ENCODE measurements around the gene BRD4.

DNA sequence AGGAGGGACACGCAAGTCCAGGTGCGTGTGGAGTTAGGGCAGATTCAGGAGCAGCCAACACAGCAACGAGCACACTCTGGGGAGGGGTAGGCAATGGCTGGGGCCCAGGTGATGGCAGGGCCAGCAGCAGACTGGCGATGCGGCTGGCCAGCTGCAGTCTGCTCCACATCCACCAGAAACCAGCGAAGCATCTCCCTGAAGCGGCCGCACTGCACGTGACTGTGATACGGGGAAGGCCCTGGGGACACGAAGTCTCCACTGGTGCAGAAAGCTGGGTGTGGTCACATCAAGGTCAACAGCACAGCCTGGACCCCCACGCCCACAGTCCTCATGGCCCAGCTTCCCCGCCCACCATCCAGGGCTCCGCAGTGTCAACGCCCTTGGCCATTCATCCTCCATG lies 78.8 kb downstream of the BRD4 start:
- TF ChIP-seq EZH2 (IDR thresholded peaks at IDR 0.05) (no peak), POLR2AphosphoS5 (IDR thresholded peaks at IDR 0.05; ENCODE audit: borderline replicate concordance, low read depth, low read length) (no peak), FOXP2 (optimal IDR thresholded peaks at IDR 0.05; ENCODE audit: control extremely low read depth, extremely low read length, insufficient read depth) (no peak)
